Stimulated activated naive CD8-positive, alpha-beta T cell treated with anti-CD3 and anti-CD28 coated beads, Interleukin-15, amount 100 ng/mL, for 72 hours (primary cell): ENCODE measurements around the gene GPR4.

Experiments
- ATAC-seq: fragments of 150-1000 bp; cut with Tn5 transposase; 2 replicates; pipeline ENCODE4 v1.10.0; 2021; ENCODE audit warnings: mild to moderate bottlenecking, moderate library complexity
- DNase-seq, 2 donors: peaks; one replicate each; pipeline ENCODE4 v3.0.0; 2021 to 2022
- H3K27ac Mint-ChIP-seq, 2 donors: one replicate each; pipeline ENCODE4 v1.8.0; 2022; ENCODE audit warnings: mild to moderate bottlenecking in 2 of 2, mixed read lengths in 2 of 2, moderate library complexity in 2 of 2
- H3K27me3 Mint-ChIP-seq: one replicate; pipeline ENCODE4 v1.8.0; 2022; ENCODE audit warnings: mixed read lengths
- H3K4me1 Mint-ChIP-seq: one replicate; pipeline ENCODE4 v1.8.0; 2022; ENCODE audit warnings: mild to moderate bottlenecking, mixed read lengths
- H3K4me3 Mint-ChIP-seq, 2 donors: one replicate each; pipeline ENCODE4 v1.8.0; 2022; ENCODE audit warnings: mild to moderate bottlenecking in 2 of 2, mixed read lengths in 2 of 2, moderate library complexity in 1 of 2
- H3K9me3 Mint-ChIP-seq, 2 donors: one replicate each; pipeline ENCODE4 v1.8.0; 2022; ENCODE audit warnings: mixed read lengths in 2 of 2

The GPR4 gene

GRCh38 chr19:45584332-45585157 is 17.5 kb downstream of the GPR4 start, which contains the start of gene OPA3:
Gene OPA3 (minus strand): TSS chr19:45584802. CDS start chr19:45584764, 38 bp downstream.
- peak within 1 kb of the TSS; percentile 97 for H3K27ac Mint-ChIP-seq
- DNase-seq = peak; percentile 97 to 99
- no peaks in the 10 kb centered on the region for H3K9me3 Mint-ChIP-seq
- peaks cover 7% of the 10 kb centered on the region for H3K27me3 Mint-ChIP-seq
- peaks cover 34% of the 10 kb centered on the region for H3K4me1 Mint-ChIP-seq
- H3K4me3 Mint-ChIP-seq = peak within 1 kb of the TSS; percentile 86 to 91
- ATAC-seq = peak; percentile 92

GRCh38 chr19:45581576-45581975 is 20.4 kb downstream of the GPR4 start:
- Mint-ChIP-seq H3K4me1 (peaks cover 54% of the 10 kb centered on the region), H3K9me3 (no peaks in the 10 kb centered on the region), H3K27ac (peak overlapping the region in 1 of 2 donors; percentile 48), H3K4me3 (no peak overlapping the region), H3K27me3 (no peaks in the 10 kb centered on the region)
- no peak for ATAC-seq
- DNase-seq = no peak

- no peak for DNase-seq
- Mint-ChIP-seq H3K27ac (no peak overlapping the region), H3K27me3 (no peaks in the 10 kb centered on the region), H3K9me3 (no peaks in the 10 kb centered on the region), H3K4me3 (no peak overlapping the region), H3K4me1 (peaks cover 46% of the 10 kb centered on the region)
- no peak for ATAC-seq
Observed at GRCh38 chr19:45578861-45579260, 23.2 kb downstream of the GPR4 start.

- Mint-ChIP-seq H3K4me3 (no peak overlapping the region), H3K4me1 (peaks cover 31% of the 10 kb centered on the region), H3K9me3 (no peaks in the 10 kb centered on the region), H3K27ac (peak overlapping the region in 1 of 2 donors; percentile 31), H3K27me3 (no peaks in the 10 kb centered on the region)
- DNase-seq (no peak), ATAC-seq (no peak)
Observed at GRCh38 chr19:45577111-45577905, 24.7 kb downstream of the GPR4 start.

GRCh38 chr19:45576682-45577081 is 25.3 kb downstream of the GPR4 start:
- ATAC-seq (no peak), DNase-seq (no peak)
- H3K4me3 Mint-ChIP-seq = no peak overlapping the region
- H3K27me3 Mint-ChIP-seq = no peaks in the 10 kb centered on the region
- H3K27ac Mint-ChIP-seq = peak overlapping the region; percentile 30 to 31
- no peaks in the 10 kb centered on the region for H3K9me3 Mint-ChIP-seq
- peaks cover 28% of the 10 kb centered on the region for H3K4me1 Mint-ChIP-seq

- H3K27ac Mint-ChIP-seq = no peak overlapping the region
- ATAC-seq = no peak
- H3K9me3 Mint-ChIP-seq = no peaks in the 10 kb centered on the region
Observed at GRCh38 chr19:45575216-45575615, 26.8 kb downstream of the GPR4 start.

GRCh38 chr19:45574526-45574925 is 27.5 kb downstream of the GPR4 start:
- no peaks in the 10 kb centered on the region for H3K27me3 Mint-ChIP-seq
- no peaks in the 10 kb centered on the region for H3K9me3 Mint-ChIP-seq
- no peak overlapping the region for H3K27ac Mint-ChIP-seq
- ATAC-seq (no peak), DNase-seq (no peak)
- H3K4me1 Mint-ChIP-seq = peaks cover 30% of the 10 kb centered on the region
- H3K4me3 Mint-ChIP-seq = no peak overlapping the region

More at GRCh38 chr19:45575216-45575615, 26.8 kb downstream of the GPR4 start:
- Mint-ChIP-seq H3K4me3 (no peak overlapping the region), H3K27me3 (no peaks in the 10 kb centered on the region), H3K4me1 (peaks cover 23% of the 10 kb centered on the region)
- DNase-seq = no peak

GRCh38 chr19:45571457-45572220 is 30.4 kb downstream of the GPR4 start:
- Mint-ChIP-seq H3K9me3 (no peaks in the 10 kb centered on the region), H3K4me1 (peaks cover 21% of the 10 kb centered on the region), H3K4me3 (no peak overlapping the region), H3K27me3 (no peaks in the 10 kb centered on the region), H3K27ac (no peak overlapping the region)
- no peak for ATAC-seq
- DNase-seq = no peak

GRCh38 chr19:45569619-45570421 is 32.2 kb downstream of the GPR4 start:
- Mint-ChIP-seq H3K27ac (peak overlapping the region in 1 of 2 donors; percentile 24), H3K4me3 (no peak overlapping the region), H3K4me1 (peaks cover 18% of the 10 kb centered on the region), H3K9me3 (no peaks in the 10 kb centered on the region), H3K27me3 (no peaks in the 10 kb centered on the region)
- DNase-seq (peak; percentile 64 to 67), ATAC-seq (peak; percentile 82)

- no peaks in the 10 kb centered on the region for H3K27me3 Mint-ChIP-seq
- no peak for DNase-seq
- H3K4me1 Mint-ChIP-seq = peaks cover 28% of the 10 kb centered on the region
- H3K27ac Mint-ChIP-seq = no peak overlapping the region
- ATAC-seq = no peak
- no peaks in the 10 kb centered on the region for H3K9me3 Mint-ChIP-seq
- no peak overlapping the region for H3K4me3 Mint-ChIP-seq
Observed at GRCh38 chr19:45568732-45569131, 33.3 kb downstream of the GPR4 start.

GRCh38 chr19:45567609-45568008 is 34.4 kb downstream of the GPR4 start:
- no peak for DNase-seq
- Mint-ChIP-seq H3K4me3 (no peak overlapping the region), H3K27me3 (no peaks in the 10 kb centered on the region), H3K27ac (no peak overlapping the region), H3K4me1 (peaks cover 39% of the 10 kb centered on the region), H3K9me3 (no peaks in the 10 kb centered on the region)
- ATAC-seq = no peak

- DNase-seq (no peak), ATAC-seq (no peak)
- Mint-ChIP-seq H3K9me3 (no peaks in the 10 kb centered on the region), H3K27me3 (no peaks in the 10 kb centered on the region), H3K4me3 (no peak overlapping the region), H3K27ac (peak overlapping the region; percentile 43 to 96), H3K4me1 (peaks cover 52% of the 10 kb centered on the region)
Observed at GRCh38 chr19:45564131-45564780, 37.8 kb downstream of the GPR4 start.

- Mint-ChIP-seq H3K27ac (no peak overlapping the region), H3K4me1 (peaks cover 65% of the 10 kb centered on the region), H3K4me3 (no peak overlapping the region), H3K9me3 (no peaks in the 10 kb centered on the region), H3K27me3 (no peaks in the 10 kb centered on the region)
- ATAC-seq = no peak
- no peak for DNase-seq
Observed at GRCh38 chr19:45560686-45561085, 41.3 kb downstream of the GPR4 start.

- ATAC-seq (no peak), DNase-seq (no peak)
- Mint-ChIP-seq H3K27me3 (no peaks in the 10 kb centered on the region), H3K27ac (peak overlapping the region in 1 of 2 donors; percentile 14), H3K9me3 (no peaks in the 10 kb centered on the region), H3K4me3 (no peak overlapping the region), H3K4me1 (peaks cover 65% of the 10 kb centered on the region)
Observed at GRCh38 chr19:45560038-45560437, 42.0 kb downstream of the GPR4 start.
